COLO668 (cell line): ENCODE results near the gene KLHL41.
A peak's percentile ranks its signal among the peaks of the same experiment; 100 is the strongest.

Experiments used
- DNase-seq: peaks from one replicate; lab custom pipeline; 2025; ENCODE audit not compliant: unreplicated experiment; lab: John Stamatoyannopoulos, UW

Gene KLHL41

DNA sequence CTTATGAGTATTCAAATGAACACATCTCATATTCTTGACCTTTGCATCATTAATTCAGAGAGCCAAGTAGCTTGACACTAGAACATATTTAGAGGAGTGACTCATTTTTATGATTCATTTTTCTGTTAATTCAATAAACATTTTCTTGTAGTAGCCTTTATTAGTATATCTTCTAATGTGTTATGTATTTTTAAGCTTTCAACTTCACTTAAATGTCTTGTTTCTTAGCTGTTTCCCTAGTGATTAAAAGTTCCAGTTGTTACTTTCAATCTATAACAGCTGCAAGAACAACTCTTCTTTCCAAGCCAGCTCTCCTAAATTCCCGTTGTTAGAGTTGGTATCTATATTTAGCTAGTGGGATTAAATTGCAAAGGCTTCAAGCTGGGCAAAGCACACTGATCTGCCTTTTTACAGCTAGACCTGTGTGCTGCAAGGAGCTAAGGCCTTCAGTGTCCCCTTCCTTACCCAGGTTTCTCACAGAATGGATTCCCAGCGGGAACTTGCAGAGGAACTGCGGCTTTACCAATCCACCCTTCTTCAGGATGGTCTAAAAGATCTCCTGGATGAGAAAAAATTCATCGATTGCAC, at the start of gene KLHL41:
TSS of gene KLHL41 (plus strand) at position 405 of the 588 bp plus-strand sequence. CDS start at position 482, 77 bp downstream.
- DNase-seq = peak; percentile 16

DNA sequence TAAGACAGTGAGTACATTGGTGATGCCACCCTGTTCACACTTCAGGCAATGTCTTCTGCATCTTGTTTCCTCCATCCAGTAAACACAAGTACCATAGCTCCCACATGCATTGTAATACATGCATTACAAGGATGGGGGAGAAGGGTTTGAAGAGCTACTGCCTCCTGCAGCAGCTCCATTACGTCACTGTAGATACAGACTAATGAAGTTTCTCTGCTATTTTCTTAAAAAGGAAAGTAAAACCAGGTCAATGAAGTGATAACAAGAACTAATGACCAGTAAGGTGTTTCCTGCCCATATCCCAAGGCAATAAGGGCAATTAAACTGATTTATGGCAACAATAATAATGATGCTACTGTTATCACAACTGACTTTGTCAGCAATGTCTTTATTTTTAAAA, 48.4 kb upstream of the KLHL41 start:
- no peak for DNase-seq

- no peak for DNase-seq
Measured at GRCh38 chr2:169462896-169463695, 46.4 kb upstream of the KLHL41 start.

- DNase-seq = no peak
Measured at GRCh38 chr2:169464466-169464865, 45.0 kb upstream of the KLHL41 start.

DNA sequence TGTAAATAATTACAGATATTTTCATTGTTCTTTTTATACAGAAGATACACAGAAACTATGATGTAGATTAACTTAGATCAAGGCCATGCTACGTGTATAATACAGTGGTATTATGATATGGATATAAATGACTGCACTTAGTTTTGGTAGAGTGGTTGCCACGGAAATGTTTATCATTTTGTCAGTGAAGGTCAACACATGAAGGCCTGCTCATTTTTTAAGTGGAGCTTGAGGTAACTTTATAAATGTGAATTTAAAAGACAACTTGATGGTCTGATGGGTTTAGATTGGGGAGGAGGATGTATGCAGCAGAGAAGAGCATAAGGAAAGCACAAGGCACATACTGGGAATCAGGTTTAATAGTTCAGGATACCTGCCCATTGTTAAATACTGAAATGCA, 44.6 kb upstream of the KLHL41 start:
- DNase-seq = no peak

GRCh38 chr2:169468841-169469240, 40.7 kb upstream of the KLHL41 start:
- no peak for DNase-seq

- no peak for DNase-seq
Measured at GRCh38 chr2:169469952-169470572, 39.4 kb upstream of the KLHL41 start.

GRCh38 chr2:169472249-169472648, 37.3 kb upstream of the KLHL41 start:
- DNase-seq = no peak

- DNase-seq = peak; percentile 50
Measured at GRCh38 chr2:169476459-169476858, 33.0 kb upstream of the KLHL41 start.

DNA sequence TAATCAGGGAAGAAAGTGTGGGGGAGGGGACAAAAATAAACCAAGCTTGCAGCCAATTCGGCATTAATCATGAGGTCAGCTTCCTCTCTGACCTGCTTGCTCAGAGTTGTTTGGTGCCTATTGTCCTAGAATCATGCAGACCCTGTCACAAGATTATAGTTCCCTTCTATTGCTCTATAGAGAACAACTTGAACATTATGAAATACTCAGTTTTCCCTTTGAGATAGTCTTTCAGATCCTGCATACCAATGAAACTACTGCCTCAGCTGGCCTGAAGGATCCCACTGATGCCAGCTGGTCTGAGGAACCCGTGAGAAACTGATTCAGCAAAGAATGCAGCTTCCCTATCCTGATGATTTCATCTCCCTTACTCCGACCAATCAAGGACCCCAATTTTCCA, 31.2 kb upstream of the KLHL41 start:
- DNase-seq = no peak

DNA sequence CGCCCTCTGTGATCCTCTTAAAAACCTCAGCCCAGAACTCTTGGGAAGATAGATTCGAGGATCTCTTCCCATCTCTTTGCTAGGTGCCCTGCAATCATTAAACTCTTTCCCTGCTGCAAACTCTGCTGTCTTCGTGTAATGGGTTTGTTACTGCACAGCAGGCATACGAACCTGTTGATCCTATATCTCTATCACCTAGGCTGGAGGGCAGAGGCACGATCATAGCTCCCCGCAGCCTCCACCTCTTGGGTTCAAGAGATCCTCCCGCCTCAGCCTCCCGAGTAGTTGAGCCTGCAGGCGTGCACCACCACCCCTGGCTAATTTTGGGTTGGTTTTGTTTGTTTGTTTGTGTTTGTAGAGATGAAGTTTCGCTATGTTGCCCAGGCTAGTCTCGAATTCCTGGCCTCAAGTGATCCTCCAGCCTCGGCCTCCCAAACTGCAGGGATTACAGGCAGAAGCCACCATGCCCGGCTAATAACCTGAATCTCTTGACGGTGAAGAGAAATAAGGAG, 30.7 kb upstream of the KLHL41 start:
- DNase-seq = no peak

- DNase-seq = peak; percentile 88
Measured at GRCh38 chr2:169479257-169480078, 30.0 kb upstream of the KLHL41 start, which contains the start of gene BBS5. Gene BBS5 (plus strand): TSS chr2:169479494. CDS start chr2:169479554, 60 bp downstream.

- no peak for DNase-seq
Measured at GRCh38 chr2:169480079-169480465, 29.4 kb upstream of the KLHL41 start.

GRCh38 chr2:169485650-169486138, 23.8 kb upstream of the KLHL41 start:
- DNase-seq = no peak

DNA sequence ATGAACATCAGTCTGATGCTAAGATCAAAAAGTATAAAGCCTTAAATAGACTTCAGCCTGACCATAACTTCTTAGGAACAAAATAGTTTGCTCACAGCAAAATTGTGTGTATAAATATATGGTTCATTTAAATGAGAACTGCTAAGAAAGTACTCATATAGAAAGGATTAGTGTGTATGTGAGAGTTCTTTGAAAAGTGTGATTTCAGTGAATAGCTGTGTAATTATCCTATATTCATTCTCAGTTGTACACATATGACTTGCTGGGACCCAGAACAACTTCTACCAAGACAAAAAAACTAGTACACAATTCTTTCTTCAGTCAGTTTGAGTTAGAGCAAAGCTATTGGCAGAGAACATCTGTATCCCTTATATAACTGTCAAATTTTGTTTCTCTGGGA, 23.0 kb upstream of the KLHL41 start:
- no peak for DNase-seq

GRCh38 chr2:169490834-169491233, 18.7 kb upstream of the KLHL41 start:
- DNase-seq = no peak

- no peak for DNase-seq
Measured at GRCh38 chr2:169491378-169491777, 18.1 kb upstream of the KLHL41 start.

GRCh38 chr2:169493360-169493759, 16.1 kb upstream of the KLHL41 start:
- no peak for DNase-seq

DNA sequence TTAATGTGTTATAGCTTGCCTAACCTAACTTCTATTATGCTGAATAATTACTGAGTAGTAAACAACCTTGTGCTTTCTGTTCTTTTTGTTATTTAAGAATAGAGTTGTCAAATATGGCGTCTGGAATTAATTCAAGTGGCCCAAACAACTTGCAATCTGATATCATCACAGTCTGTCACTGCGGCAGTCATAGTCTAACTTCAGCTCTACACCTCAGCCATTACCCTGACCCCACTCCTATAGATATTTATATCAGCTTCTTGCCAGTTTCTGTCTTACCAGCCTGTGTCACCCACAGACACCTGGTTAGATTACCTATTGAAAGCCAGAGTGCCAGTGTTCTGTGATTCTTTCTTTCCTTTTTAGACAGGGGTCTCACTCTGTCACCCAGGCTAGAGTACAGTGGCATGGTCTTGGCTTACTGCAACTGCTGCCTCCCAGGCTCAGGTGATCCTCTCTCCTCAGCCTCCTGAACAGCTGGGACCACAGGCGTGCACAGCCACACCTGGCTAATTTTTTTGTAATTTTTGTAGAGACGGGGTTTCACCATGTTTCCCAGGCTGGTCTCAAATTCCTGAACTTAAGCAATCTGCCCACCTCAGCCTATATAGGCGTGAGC, 14.1 kb upstream of the KLHL41 start:
- DNase-seq = no peak

DNA sequence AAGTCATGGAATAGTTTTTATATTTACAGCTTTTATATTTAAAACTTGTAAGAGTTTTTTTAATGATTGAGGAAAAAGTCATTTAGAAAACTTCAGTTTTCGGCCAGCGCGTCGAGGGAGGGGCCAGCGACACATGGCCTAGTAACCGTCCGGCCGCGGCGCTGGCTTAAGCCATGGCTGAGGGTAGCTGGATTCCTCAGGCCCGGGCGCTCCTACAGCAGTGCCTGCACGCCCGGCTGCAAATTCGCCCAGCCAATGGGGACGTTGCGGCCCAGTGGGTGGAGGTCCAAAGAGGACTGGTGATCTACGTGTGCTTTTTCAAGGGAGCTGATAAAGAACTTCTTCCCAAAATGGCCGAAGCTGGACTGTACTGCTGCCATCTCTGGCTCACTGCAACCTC, 4.9 kb upstream of the KLHL41 start:
- DNase-seq = no peak
